ENCODE measurements around the gene LTBR.

Gene LTBR

DNA sequence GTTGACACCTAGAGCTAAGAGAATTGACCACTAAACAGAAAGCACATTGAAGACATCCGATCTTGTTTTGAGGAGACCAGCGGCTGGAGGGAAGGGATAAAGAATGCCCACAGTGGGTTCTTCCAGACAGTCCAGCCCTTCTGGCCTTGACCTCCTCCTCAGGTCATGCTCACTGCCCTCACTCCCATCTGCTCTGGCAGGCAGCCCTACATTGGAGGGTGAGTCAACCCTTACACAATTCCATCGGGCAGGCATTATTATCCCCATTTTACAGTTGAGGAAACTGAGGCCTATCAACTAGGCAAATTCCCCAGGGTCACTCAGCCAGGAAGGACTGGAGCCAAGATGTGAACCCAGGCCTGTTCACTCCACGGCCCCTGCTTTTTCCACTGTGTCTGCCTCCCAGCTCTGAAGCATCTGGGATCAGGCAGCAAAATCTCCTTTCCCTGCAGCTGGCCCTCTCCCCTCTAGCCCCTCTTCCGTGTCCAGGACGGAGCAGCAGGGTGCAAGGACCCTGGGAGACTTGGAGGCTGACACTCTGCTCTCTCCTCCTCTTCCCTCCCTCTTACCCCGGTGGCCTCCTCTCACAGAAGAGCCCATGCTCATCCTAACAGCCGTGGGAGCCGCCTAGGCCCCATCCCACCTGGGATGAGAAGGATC lies 13.9 kb upstream of the LTBR start:
- H3F3A ChIP-seq (ENCODE audit: insufficient read depth), result no peaks in the 10 kb centered on the region

DNA sequence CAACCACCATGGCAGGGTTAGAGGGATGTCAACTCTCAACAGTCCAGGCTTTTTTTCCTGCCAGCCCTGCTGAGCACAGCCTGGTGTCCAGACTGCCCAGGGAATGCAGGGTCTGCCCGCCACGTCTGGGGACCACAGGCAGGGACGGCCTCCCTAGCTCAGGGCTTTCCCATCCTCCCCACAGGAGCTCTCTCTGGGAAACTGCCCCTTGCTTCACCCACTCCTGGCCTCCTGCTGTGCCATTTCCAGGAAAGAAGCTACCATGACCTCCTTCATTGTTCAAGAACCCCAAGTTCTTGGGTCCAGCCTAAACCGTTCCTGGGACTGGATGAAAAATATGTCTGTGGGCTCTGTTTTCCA lies 13.4 kb upstream of the LTBR start:
- H3K9ac ChIP-seq (ENCODE audit: low read length), result no peak overlapping the region
- no peak overlapping the region for H3K4me3 ChIP-seq (ENCODE audit: insufficient read depth, low read length, poor library complexity, severe bottlenecking)
- no peak overlapping the region for H3K4me2 ChIP-seq (ENCODE audit: low read depth, low read length, poor library complexity, severe bottlenecking)
- H2AFZ ChIP-seq (ENCODE audit: low read depth, low read length, severe bottlenecking), result no peak overlapping the region
- no peaks in the 10 kb centered on the region for H4K20me1 ChIP-seq (ENCODE audit: low read depth, low read length)
- no peaks in the 10 kb centered on the region for H3K9me2 ChIP-seq (replicated peaks; ENCODE audit: insufficient read depth, low read length)
- no peak for TF ChIP-seq EZH2phosphoT487 (conservative IDR thresholded peaks at IDR 0.05; ENCODE audit: low read length)
- TF ChIP-seq, protein P1, sequence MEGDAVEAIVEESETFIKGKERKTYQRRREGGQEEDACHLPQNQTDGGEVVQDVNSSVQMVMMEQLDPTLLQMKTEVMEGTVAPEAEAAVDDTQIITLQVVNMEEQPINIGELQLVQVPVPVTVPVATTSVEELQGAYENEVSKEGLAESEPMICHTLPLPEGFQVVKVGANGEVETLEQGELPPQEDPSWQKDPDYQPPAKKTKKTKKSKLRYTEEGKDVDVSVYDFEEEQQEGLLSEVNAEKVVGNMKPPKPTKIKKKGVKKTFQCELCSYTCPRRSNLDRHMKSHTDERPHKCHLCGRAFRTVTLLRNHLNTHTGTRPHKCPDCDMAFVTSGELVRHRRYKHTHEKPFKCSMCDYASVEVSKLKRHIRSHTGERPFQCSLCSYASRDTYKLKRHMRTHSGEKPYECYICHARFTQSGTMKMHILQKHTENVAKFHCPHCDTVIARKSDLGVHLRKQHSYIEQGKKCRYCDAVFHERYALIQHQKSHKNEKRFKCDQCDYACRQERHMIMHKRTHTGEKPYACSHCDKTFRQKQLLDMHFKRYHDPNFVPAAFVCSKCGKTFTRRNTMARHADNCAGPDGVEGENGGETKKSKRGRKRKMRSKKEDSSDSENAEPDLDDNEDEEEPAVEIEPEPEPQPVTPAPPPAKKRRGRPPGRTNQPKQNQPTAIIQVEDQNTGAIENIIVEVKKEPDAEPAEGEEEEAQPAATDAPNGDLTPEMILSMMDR (IDR thresholded peaks at IDR 0.05; ENCODE audit: insufficient read depth, low read length, poor library complexity, severe bottlenecking), result no peak
- H3F3A ChIP-seq (ENCODE audit: insufficient read depth), result no peaks in the 10 kb centered on the region
- no peaks in the 10 kb centered on the region for H3K36me3 ChIP-seq (ENCODE audit: low read length)
- H3K27me3 ChIP-seq (ENCODE audit: low read length), result no peaks in the 10 kb centered on the region
- H3K9me3 ChIP-seq (ENCODE audit: insufficient read depth, low read length), result no peaks in the 10 kb centered on the region
- no peaks in the 10 kb centered on the region for H3K79me2 ChIP-seq (ENCODE audit: insufficient read depth, low read length)
- H3K27ac ChIP-seq (ENCODE audit: low read depth, low read length), result no peak overlapping the region

More for the DNA sequence above, 13.9 kb upstream of the LTBR start:
- H3K9me3 ChIP-seq (ENCODE audit: insufficient read depth, low read length), result no peaks in the 10 kb centered on the region
- H3K79me2 ChIP-seq (ENCODE audit: insufficient read depth, low read length), result no peaks in the 10 kb centered on the region
- no peak overlapping the region for H3K4me3 ChIP-seq (ENCODE audit: insufficient read depth, low read length, poor library complexity, severe bottlenecking)
- H3K9ac ChIP-seq (ENCODE audit: low read length), result no peak overlapping the region
- H4K20me1 ChIP-seq (ENCODE audit: low read depth, low read length), result no peaks in the 10 kb centered on the region
- no peak overlapping the region for H2AFZ ChIP-seq (ENCODE audit: low read depth, low read length, severe bottlenecking)
- H3K4me2 ChIP-seq (ENCODE audit: low read depth, low read length, poor library complexity, severe bottlenecking), result no peak overlapping the region
- no peak overlapping the region for H3K27ac ChIP-seq (ENCODE audit: low read depth, low read length)
- H3K27me3 ChIP-seq (ENCODE audit: low read length), result no peaks in the 10 kb centered on the region
- TF ChIP-seq EZH2phosphoT487 (conservative IDR thresholded peaks at IDR 0.05; ENCODE audit: low read length), result no peak
- TF ChIP-seq, protein P1 (IDR thresholded peaks at IDR 0.05; ENCODE audit: insufficient read depth, low read length, poor library complexity, severe bottlenecking), result no peak
- H3K9me2 ChIP-seq (replicated peaks; ENCODE audit: insufficient read depth, low read length), result no peaks in the 10 kb centered on the region
- H3K36me3 ChIP-seq (ENCODE audit: low read length), result no peaks in the 10 kb centered on the region

- Histone ChIP-seq H3K36me3 (ENCODE audit: low read length) (no peaks in the 10 kb centered on the region), H3K27me3 (ENCODE audit: low read length) (no peaks in the 10 kb centered on the region), H3K4me3 (ENCODE audit: insufficient read depth, low read length, poor library complexity, severe bottlenecking) (no peak overlapping the region), H4K20me1 (ENCODE audit: low read depth, low read length) (no peaks in the 10 kb centered on the region), H3K9me2 (replicated peaks; ENCODE audit: insufficient read depth, low read length) (no peaks in the 10 kb centered on the region), H3K9me3 (ENCODE audit: insufficient read depth, low read length) (no peaks in the 10 kb centered on the region), H2AFZ (ENCODE audit: low read depth, low read length, severe bottlenecking) (no peak overlapping the region), H3K27ac (ENCODE audit: low read depth, low read length) (no peak overlapping the region), H3K79me2 (ENCODE audit: insufficient read depth, low read length) (no peaks in the 10 kb centered on the region), H3F3A (ENCODE audit: insufficient read depth) (no peaks in the 10 kb centered on the region), H3K4me2 (ENCODE audit: low read depth, low read length, poor library complexity, severe bottlenecking) (no peak overlapping the region), H3K9ac (ENCODE audit: low read length) (no peak overlapping the region)
- TF ChIP-seq, protein P1 (IDR thresholded peaks at IDR 0.05; ENCODE audit: insufficient read depth, low read length, poor library complexity, severe bottlenecking), result no peak
- no peak for TF ChIP-seq EZH2phosphoT487 (conservative IDR thresholded peaks at IDR 0.05; ENCODE audit: low read length)
Measured at GRCh38 chr12:6370994-6371754, 12.8 kb upstream of the LTBR start.

All from SU-DHL-6 (cell line).